HepG2 (cell line): ENCODE data around the gene PLSCR5. TPM values are rescaled to one million over a fixed set of nuclear protein-coding genes. Genes with fewer than 3 reads are reported as not detected.

Source experiments
- CBX2 ChIP-seq, 2 experiments: fragments of 200-600 bp in 1 of 2; sonication (generic); formaldehyde crosslinking in 1 of 2; IDR thresholded peaks; 2 replicates each; pipeline versions ENCODE4 v1.7.0 to v1.8.1; 2018 to 2022; ENCODE audit warnings: low read depth in 2 of 2, low read length in 1 of 2, mild to moderate bottlenecking in 1 of 2, missing genetic modification reagents in 1 of 2
- CCAR2 ChIP-seq: fragments of 200-400 bp; formaldehyde crosslinking; optimal IDR thresholded peaks from 2 replicates; pipeline ENCODE3; 2018; ENCODE audit warnings: low read depth, mild to moderate bottlenecking, low read length, moderate library complexity
- CENPT ChIP-seq: sonication (generic); formaldehyde crosslinking; IDR thresholded peaks from 2 replicates; pipeline ENCODE4 v1.8.0; 2022; ENCODE audit warnings: low read depth, mild to moderate bottlenecking, moderate library complexity, missing genetic modification reagents
- CHCHD3 ChIP-seq: sonication (generic); formaldehyde crosslinking; IDR thresholded peaks from 2 replicates; pipeline ENCODE4 v1.8.0; 2022; ENCODE audit warnings: mild to moderate bottlenecking, missing genetic modification reagents, moderate library complexity
- JUNB ChIP-seq: sonication (generic); formaldehyde crosslinking; IDR thresholded peaks from 2 replicates; pipeline ENCODE4 v1.8.0; 2022; ENCODE audit warnings: missing genetic modification reagents, mild to moderate bottlenecking, borderline replicate concordance
- MAX ChIP-seq: IDR thresholded peaks from 2 replicates; pipeline ENCODE4 v1.6.1; 2012; ENCODE audit warnings: inconsistent platforms
- RAD51 ChIP-seq: fragments of 450-650 bp; IDR thresholded peaks from 2 replicates; pipeline ENCODE4 v1.6.1; 2016; ENCODE audit warnings: borderline replicate concordance
- RBAK ChIP-seq: sonication (generic); formaldehyde crosslinking; IDR thresholded peaks from 2 replicates; pipeline ENCODE4 v1.5.1; 2020; ENCODE audit warnings: mild to moderate bottlenecking, missing genetic modification reagents
- RFX1 ChIP-seq: fragments of 450-650 bp; IDR thresholded peaks from 2 replicates; pipeline ENCODE4 v1.6.1; 2017
- ZFP1 ChIP-seq: IDR thresholded peaks from 2 replicates; pipeline ENCODE4 v1.6.1; 2016
- ZNF232 ChIP-seq: sonication (generic); formaldehyde crosslinking; IDR thresholded peaks from 2 replicates; pipeline ENCODE4 v1.4.0; 2020; ENCODE audit warnings: missing genetic modification reagents, borderline replicate concordance
- ZNF761 ChIP-seq: sonication (generic); formaldehyde crosslinking; conservative IDR thresholded peaks from 2 replicates; pipeline ENCODE4 v1.4.0; 2020; ENCODE audit warnings: mild to moderate bottlenecking, missing genetic modification reagents
- ZNF788 ChIP-seq: sonication (generic); formaldehyde crosslinking; IDR thresholded peaks from 2 replicates; pipeline ENCODE4 v1.5.0; 2020; ENCODE audit warnings: mild to moderate bottlenecking, missing genetic modification reagents, borderline replicate concordance
- polyA plus RNA-seq, 8 experiments: library from polyadenylated mRNA; depleted of rRNA in 3 of 8; stranded (reverse) in 7 of 8; unstranded in 1 of 8; fragments of >200 nt; fragmentation: Illumina TruSeq in 4 of 8; extraction: Trizol in 4 of 8; gene quantifications; 2 replicates each; pipeline versions ENCODE4 v1.2.1 to v1.2.3, GENCODE V29; 2011 to 2016; ENCODE audit warnings: low read depth in 4 of 8, missing spikeins in 1 of 8, mixed read lengths in 1 of 8; ENCODE audit not compliant: insufficient read depth in 1 of 8
- total RNA-seq, 5 experiments: library from RNA; depleted of rRNA; stranded (reverse); fragments of >200 nt; fragmentation: Illumina TruSeq; extraction: Trizol; gene quantifications; 2 replicates each; pipeline ENCODE4 v1.2.3, GENCODE V29; 2016; ENCODE audit warnings: low read depth in 1 of 5
- TF ChIP-seq, protein P1 (sequence below): sonication (generic); formaldehyde crosslinking; conservative IDR thresholded peaks from 2 replicates; pipeline ENCODE4 v1.4.0; 2020; ENCODE audit warnings: missing genetic modification reagents
- TF ChIP-seq, protein P2 (sequence below): sonication (generic); formaldehyde crosslinking; IDR thresholded peaks from 2 replicates; pipeline ENCODE4 v1.5.0; 2020; ENCODE audit warnings: missing genetic modification reagents
- TF ChIP-seq, protein P3 (sequence below): IDR thresholded peaks from 2 replicates; pipeline ENCODE4 v1.4.0; 2020; ENCODE audit warnings: mild to moderate bottlenecking, missing genetic modification reagents
- TF ChIP-seq, protein P4 (sequence below): sonication (generic); formaldehyde crosslinking; IDR thresholded peaks from 2 replicates; pipeline ENCODE4 v1.5.0; 2020; ENCODE audit warnings: mild to moderate bottlenecking, missing genetic modification reagents

PLSCR5 gene
- total and polyA plus RNA-seq, 2 of the 13 experiments (the other 11 are each of a cell fraction or from before 2014, with no cell fraction given), result 0.50 TPM; not detected in 1

- TF ChIP-seq JUNB (CRISPR knock-in tag) (no peak), CBX2 (IDR thresholded peaks at IDR 0.05; ENCODE audit: low read depth, low read length) (no peak), CBX2 (CRISPR knock-in tag; IDR thresholded peaks at IDR 0.05; ENCODE audit: low read depth) (no peak), CENPT (CRISPR knock-in tag) (no peak), RFX1 (no peak), CHCHD3 (CRISPR knock-in tag) (no peak), ZFP1 (CRISPR knock-in tag) (no peak), MAX (peak; percentile 62; the same call in 1 of the 2 replicates), ZNF761 (CRISPR knock-in tag) (no peak), ZNF788 (CRISPR knock-in tag) (no peak; the same call in 1 of the 2 replicates), CCAR2 (no peak), ZNF232 (no peak), RBAK (CRISPR knock-in tag) (no peak), RAD51 (no peak)
- TF ChIP-seq, protein P1, sequence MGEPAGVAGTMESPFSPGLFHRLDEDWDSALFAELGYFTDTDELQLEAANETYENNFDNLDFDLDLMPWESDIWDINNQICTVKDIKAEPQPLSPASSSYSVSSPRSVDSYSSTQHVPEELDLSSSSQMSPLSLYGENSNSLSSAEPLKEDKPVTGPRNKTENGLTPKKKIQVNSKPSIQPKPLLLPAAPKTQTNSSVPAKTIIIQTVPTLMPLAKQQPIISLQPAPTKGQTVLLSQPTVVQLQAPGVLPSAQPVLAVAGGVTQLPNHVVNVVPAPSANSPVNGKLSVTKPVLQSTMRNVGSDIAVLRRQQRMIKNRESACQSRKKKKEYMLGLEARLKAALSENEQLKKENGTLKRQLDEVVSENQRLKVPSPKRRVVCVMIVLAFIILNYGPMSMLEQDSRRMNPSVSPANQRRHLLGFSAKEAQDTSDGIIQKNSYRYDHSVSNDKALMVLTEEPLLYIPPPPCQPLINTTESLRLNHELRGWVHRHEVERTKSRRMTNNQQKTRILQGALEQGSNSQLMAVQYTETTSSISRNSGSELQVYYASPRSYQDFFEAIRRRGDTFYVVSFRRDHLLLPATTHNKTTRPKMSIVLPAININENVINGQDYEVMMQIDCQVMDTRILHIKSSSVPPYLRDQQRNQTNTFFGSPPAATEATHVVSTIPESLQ (CRISPR knock-in tag), result no peak
- TF ChIP-seq, protein P2, sequence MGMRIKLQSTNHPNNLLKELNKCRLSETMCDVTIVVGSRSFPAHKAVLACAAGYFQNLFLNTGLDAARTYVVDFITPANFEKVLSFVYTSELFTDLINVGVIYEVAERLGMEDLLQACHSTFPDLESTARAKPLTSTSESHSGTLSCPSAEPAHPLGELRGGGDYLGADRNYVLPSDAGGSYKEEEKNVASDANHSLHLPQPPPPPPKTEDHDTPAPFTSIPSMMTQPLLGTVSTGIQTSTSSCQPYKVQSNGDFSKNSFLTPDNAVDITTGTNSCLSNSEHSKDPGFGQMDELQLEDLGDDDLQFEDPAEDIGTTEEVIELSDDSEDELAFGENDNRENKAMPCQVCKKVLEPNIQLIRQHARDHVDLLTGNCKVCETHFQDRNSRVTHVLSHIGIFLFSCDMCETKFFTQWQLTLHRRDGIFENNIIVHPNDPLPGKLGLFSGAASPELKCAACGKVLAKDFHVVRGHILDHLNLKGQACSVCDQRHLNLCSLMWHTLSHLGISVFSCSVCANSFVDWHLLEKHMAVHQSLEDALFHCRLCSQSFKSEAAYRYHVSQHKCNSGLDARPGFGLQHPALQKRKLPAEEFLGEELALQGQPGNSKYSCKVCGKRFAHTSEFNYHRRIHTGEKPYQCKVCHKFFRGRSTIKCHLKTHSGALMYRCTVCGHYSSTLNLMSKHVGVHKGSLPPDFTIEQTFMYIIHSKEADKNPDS (CRISPR knock-in tag), result no peak
- TF ChIP-seq, protein P3, sequence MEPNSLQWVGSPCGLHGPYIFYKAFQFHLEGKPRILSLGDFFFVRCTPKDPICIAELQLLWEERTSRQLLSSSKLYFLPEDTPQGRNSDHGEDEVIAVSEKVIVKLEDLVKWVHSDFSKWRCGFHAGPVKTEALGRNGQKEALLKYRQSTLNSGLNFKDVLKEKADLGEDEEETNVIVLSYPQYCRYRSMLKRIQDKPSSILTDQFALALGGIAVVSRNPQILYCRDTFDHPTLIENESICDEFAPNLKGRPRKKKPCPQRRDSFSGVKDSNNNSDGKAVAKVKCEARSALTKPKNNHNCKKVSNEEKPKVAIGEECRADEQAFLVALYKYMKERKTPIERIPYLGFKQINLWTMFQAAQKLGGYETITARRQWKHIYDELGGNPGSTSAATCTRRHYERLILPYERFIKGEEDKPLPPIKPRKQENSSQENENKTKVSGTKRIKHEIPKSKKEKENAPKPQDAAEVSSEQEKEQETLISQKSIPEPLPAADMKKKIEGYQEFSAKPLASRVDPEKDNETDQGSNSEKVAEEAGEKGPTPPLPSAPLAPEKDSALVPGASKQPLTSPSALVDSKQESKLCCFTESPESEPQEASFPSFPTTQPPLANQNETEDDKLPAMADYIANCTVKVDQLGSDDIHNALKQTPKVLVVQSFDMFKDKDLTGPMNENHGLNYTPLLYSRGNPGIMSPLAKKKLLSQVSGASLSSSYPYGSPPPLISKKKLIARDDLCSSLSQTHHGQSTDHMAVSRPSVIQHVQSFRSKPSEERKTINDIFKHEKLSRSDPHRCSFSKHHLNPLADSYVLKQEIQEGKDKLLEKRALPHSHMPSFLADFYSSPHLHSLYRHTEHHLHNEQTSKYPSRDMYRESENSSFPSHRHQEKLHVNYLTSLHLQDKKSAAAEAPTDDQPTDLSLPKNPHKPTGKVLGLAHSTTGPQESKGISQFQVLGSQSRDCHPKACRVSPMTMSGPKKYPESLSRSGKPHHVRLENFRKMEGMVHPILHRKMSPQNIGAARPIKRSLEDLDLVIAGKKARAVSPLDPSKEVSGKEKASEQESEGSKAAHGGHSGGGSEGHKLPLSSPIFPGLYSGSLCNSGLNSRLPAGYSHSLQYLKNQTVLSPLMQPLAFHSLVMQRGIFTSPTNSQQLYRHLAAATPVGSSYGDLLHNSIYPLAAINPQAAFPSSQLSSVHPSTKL (CRISPR knock-in tag), result peak; percentile 61
- TF ChIP-seq, protein P4, sequence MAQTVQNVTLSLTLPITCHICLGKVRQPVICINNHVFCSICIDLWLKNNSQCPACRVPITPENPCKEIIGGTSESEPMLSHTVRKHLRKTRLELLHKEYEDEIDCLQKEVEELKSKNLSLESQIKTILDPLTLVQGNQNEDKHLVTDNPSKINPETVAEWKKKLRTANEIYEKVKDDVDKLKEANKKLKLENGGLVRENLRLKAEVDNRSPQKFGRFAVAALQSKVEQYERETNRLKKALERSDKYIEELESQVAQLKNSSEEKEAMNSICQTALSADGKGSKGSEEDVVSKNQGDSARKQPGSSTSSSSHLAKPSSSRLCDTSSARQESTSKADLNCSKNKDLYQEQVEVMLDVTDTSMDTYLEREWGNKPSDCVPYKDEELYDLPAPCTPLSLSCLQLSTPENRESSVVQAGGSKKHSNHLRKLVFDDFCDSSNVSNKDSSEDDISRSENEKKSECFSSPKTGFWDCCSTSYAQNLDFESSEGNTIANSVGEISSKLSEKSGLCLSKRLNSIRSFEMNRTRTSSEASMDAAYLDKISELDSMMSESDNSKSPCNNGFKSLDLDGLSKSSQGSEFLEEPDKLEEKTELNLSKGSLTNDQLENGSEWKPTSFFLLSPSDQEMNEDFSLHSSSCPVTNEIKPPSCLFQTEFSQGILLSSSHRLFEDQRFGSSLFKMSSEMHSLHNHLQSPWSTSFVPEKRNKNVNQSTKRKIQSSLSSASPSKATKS (CRISPR knock-in tag), result no peak
Measured at GRCh38 chr3:146544002-146544928, 60.9 kb downstream of the PLSCR5 start, which contains the start of gene PLSCR1 (continued).
